Keratinocyte (primary cell): ENCODE measurements around the gene ZFP36L1.

Experiments
- EZH2 ChIP-seq: IDR thresholded peaks from one replicate; pipeline ENCODE4 v1.6.1; 2012; ENCODE audit warnings: inconsistent platforms, mild to moderate bottlenecking, low read length, moderate library complexity
- TF ChIP-seq, protein P1 (sequence below), 3 experiments: IDR thresholded peaks in 1 of 3; conservative IDR thresholded peaks in 1 of 3; optimal IDR thresholded peaks in 1 of 3; 2 replicates in 2 of 3; 3 replicates in 1 of 3; pipeline versions ENCODE3 to v1.5.1; 2011; ENCODE audit warnings: low read length in 3 of 3, mild to moderate bottlenecking in 3 of 3, moderate library complexity in 2 of 3, control low read depth in 1 of 3, inconsistent platforms in 1 of 3; ENCODE audit not compliant: insufficient read depth in 2 of 3; ENCODE audit errors: extremely low read depth in 1 of 3

DNA sequence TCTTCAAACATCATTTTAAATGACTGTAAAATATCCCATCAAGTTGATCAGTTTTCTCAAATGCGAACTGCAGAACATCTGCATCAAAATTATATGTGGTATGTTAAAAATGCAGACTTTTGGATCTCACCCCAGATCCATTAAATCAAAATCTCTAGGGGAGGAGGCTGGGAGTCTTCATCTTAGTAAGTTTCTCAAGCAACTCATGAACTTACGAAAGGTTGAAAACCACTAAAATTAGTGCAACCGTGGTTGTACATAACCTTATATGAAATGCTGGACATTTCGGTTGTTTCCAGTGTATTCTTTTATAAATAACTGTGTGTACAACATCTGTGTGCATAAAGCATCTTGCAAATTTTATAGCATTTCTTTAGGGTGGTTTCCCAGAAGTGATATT, 39.2 kb downstream of the ZFP36L1 start:
- TF ChIP-seq, protein P1, sequence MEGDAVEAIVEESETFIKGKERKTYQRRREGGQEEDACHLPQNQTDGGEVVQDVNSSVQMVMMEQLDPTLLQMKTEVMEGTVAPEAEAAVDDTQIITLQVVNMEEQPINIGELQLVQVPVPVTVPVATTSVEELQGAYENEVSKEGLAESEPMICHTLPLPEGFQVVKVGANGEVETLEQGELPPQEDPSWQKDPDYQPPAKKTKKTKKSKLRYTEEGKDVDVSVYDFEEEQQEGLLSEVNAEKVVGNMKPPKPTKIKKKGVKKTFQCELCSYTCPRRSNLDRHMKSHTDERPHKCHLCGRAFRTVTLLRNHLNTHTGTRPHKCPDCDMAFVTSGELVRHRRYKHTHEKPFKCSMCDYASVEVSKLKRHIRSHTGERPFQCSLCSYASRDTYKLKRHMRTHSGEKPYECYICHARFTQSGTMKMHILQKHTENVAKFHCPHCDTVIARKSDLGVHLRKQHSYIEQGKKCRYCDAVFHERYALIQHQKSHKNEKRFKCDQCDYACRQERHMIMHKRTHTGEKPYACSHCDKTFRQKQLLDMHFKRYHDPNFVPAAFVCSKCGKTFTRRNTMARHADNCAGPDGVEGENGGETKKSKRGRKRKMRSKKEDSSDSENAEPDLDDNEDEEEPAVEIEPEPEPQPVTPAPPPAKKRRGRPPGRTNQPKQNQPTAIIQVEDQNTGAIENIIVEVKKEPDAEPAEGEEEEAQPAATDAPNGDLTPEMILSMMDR (optimal IDR thresholded peaks at IDR 0.05 in 1 of 3, IDR thresholded peaks at IDR 0.05 in 1 of 3, conservative IDR thresholded peaks at IDR 0.05 in 1 of 3; ENCODE audit: extremely low read depth in 1 of 3, insufficient read depth in 2 of 3, low read length in 3 of 3) = no peak
- TF ChIP-seq EZH2 = no peak
